ENCODE results near the gene DDRGK1. TPM values are rescaled to one million over a fixed set of nuclear protein-coding genes. Genes with fewer than 3 reads are reported as not detected.

The DDRGK1 gene
- total and polyA plus RNA-seq, 9 donors: 25.5 to 34.0 (median 31.0) TPM

- Histone ChIP-seq H3K4me3 (ENCODE audit: low read length) (no peak overlapping the region), H3K9me3 (replicated peaks; ENCODE audit: control insufficient read depth, low read depth, low read length) (no peaks in the 10 kb centered on the region), H3K4me1 (ENCODE audit: control insufficient read depth, insufficient read depth, low read length) (peaks cover 23% of the 10 kb centered on the region), H3K27me3 (ENCODE audit: control insufficient read depth, insufficient read depth, low read length) (peaks cover 69% of the 10 kb centered on the region), H3K27ac (ENCODE audit: low read length) (no peak overlapping the region), H3K36me3 (ENCODE audit: control insufficient read depth, insufficient read depth, low read length) (no peaks in the 10 kb centered on the region)
- DNase-seq: no peak
- WGBS (ENCODE audit: insufficient coverage): 40% methylated on average over 20 of the region's 25 CpGs
These were observed 32.8 kb upstream of the DDRGK1 start for GRCh38 chr20:3237011-3237957.

DNA sequence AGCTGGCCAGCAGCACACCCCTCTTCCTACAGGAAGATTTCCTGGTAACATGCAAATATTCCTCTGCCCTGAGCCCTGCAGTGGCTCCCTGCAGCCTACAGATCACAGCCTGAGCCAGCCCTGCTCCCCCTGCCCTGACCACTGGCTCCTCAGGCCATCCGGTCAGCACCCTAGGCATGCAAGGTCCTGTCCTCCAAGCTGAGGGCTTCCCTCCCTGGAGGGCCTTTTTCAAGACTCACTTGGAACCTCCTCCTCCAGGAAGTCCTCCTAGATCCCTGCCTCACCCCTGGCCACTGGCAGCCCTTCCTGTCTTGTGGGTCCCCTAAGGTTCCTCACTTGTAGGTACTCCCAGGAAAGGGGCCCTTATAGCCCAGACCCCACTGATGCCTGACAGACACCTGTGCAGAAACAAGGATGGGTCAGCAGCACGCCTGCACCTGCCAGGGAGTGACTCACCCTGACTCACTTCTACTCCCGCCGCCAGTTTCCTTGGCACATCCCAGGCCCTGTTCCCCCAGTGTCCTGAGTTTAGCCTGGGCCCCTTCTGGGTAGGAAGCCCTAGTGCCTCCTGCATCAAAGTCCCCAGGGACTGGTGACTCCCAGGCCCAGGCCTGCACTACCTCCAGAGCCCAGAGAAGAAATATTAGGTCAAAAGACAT, 31.3 kb upstream of the DDRGK1 start:
- no peaks in the 10 kb centered on the region for H3K9me3 ChIP-seq (replicated peaks; ENCODE audit: control insufficient read depth, low read depth, low read length)
- H3K4me1 ChIP-seq (ENCODE audit: control insufficient read depth, insufficient read depth, low read length): peaks cover 23% of the 10 kb centered on the region
- H3K36me3 ChIP-seq (ENCODE audit: control insufficient read depth, insufficient read depth, low read length): no peaks in the 10 kb centered on the region
- H3K27ac ChIP-seq (ENCODE audit: low read length): no peak overlapping the region
- 83% methylated on average over 2 of the region's 4 CpGs for WGBS (ENCODE audit: insufficient coverage)
- H3K4me3 ChIP-seq (ENCODE audit: low read length): no peak overlapping the region
- DNase-seq: no peak
- peaks cover 54% of the 10 kb centered on the region for H3K27me3 ChIP-seq (ENCODE audit: control insufficient read depth, insufficient read depth, low read length)

DNA sequence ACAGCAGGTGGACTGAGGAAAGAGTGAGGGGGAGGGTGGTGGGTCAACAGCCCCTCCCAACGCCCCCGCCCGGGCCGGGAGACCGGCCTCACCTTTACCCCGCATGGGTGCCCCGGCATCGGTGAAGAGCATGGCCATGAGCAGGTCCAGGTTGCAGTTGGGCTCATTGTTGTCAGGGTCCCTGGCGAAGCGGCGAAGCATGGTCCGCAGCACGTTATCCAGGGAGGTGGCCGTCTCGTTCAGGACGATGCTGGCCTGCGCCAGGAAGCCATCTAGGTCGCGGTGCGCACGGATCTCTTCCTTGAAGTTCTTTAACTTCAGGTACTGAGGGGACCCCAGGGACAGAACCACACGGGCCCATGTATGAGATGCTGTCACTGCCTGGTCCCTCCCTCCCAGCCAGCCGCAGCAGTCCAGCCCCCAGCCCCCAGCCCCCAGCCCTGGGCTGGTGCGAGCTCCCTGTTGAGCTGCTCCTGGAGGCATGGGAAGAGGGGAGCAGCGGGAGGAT, 29.6 kb upstream of the DDRGK1 start:
- Histone ChIP-seq H3K27me3 (ENCODE audit: control insufficient read depth, insufficient read depth, low read length) (peaks cover 37% of the 10 kb centered on the region), H3K9me3 (replicated peaks; ENCODE audit: control insufficient read depth, low read depth, low read length) (no peaks in the 10 kb centered on the region), H3K27ac (ENCODE audit: low read length) (no peak overlapping the region), H3K4me3 (ENCODE audit: low read length) (no peak overlapping the region), H3K4me1 (ENCODE audit: control insufficient read depth, insufficient read depth, low read length) (peaks cover 11% of the 10 kb centered on the region), H3K36me3 (ENCODE audit: control insufficient read depth, insufficient read depth, low read length) (no peaks in the 10 kb centered on the region)
- WGBS (ENCODE audit: insufficient coverage): 90% methylated on average over 22 of the region's 25 CpGs
- no peak for DNase-seq

- no peak overlapping the region for H3K4me3 ChIP-seq (ENCODE audit: low read length)
- H3K27me3 ChIP-seq (ENCODE audit: control insufficient read depth, insufficient read depth, low read length): peaks cover 32% of the 10 kb centered on the region
- DNase-seq: no peak
- no peak overlapping the region for H3K27ac ChIP-seq (ENCODE audit: low read length)
- H3K4me1 ChIP-seq (ENCODE audit: control insufficient read depth, insufficient read depth, low read length): peaks cover 8% of the 10 kb centered on the region
- WGBS (ENCODE audit: insufficient coverage): 79% methylated on average over 28 of the region's 32 CpGs
- no peaks in the 10 kb centered on the region for H3K9me3 ChIP-seq (replicated peaks; ENCODE audit: control insufficient read depth, low read depth, low read length)
- H3K36me3 ChIP-seq (ENCODE audit: control insufficient read depth, insufficient read depth, low read length): no peaks in the 10 kb centered on the region
These were observed 28.9 kb upstream of the DDRGK1 start for GRCh38 chr20:3233131-3233990.

GRCh38 chr20:3231889-3232588, 27.6 kb upstream of the DDRGK1 start:
- no peaks in the 10 kb centered on the region for H3K4me1 ChIP-seq (ENCODE audit: control insufficient read depth, insufficient read depth, low read length)
- peaks cover 19% of the 10 kb centered on the region for H3K27me3 ChIP-seq (ENCODE audit: control insufficient read depth, insufficient read depth, low read length)
- no peaks in the 10 kb centered on the region for H3K9me3 ChIP-seq (replicated peaks; ENCODE audit: control insufficient read depth, low read depth, low read length)
- no peak for DNase-seq
- no peak overlapping the region for H3K4me3 ChIP-seq (ENCODE audit: low read length)
- H3K36me3 ChIP-seq (ENCODE audit: control insufficient read depth, insufficient read depth, low read length): peaks cover 5% of the 10 kb centered on the region
- no peak overlapping the region for H3K27ac ChIP-seq (ENCODE audit: low read length)
- WGBS (ENCODE audit: insufficient coverage): 79% methylated on average over 12 of the region's 15 CpGs

DNA sequence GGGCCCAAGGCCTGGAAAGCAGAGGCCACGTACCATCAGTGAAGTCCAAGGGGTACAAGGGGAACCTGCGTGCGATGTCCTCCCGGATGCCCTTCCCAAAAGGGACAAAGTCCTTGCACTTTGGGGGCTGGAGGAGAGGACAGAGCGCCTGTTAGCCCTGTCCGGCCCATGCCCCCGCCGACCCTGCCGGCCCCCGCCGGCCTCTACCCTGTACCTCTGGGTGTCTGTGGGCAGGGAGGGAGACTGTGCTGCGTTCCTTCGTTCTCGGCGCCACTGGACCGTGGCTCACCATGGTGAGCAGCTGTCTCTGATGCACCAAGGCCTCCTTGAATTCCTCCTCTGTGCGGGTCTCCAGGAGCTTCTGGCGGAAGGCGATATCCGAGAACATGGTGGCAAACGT, 26.6 kb upstream of the DDRGK1 start:
- no peaks in the 10 kb centered on the region for H3K9me3 ChIP-seq (replicated peaks; ENCODE audit: control insufficient read depth, low read depth, low read length)
- H3K27me3 ChIP-seq (ENCODE audit: control insufficient read depth, insufficient read depth, low read length): peaks cover 11% of the 10 kb centered on the region
- WGBS (ENCODE audit: insufficient coverage): 91% methylated on average over 18 of the region's 21 CpGs
- DNase-seq: no peak
- no peaks in the 10 kb centered on the region for H3K4me1 ChIP-seq (ENCODE audit: control insufficient read depth, insufficient read depth, low read length)
- peaks cover 6% of the 10 kb centered on the region for H3K36me3 ChIP-seq (ENCODE audit: control insufficient read depth, insufficient read depth, low read length)
- no peak overlapping the region for H3K27ac ChIP-seq (ENCODE audit: low read length)
- H3K4me3 ChIP-seq (ENCODE audit: low read length): no peak overlapping the region

DNA sequence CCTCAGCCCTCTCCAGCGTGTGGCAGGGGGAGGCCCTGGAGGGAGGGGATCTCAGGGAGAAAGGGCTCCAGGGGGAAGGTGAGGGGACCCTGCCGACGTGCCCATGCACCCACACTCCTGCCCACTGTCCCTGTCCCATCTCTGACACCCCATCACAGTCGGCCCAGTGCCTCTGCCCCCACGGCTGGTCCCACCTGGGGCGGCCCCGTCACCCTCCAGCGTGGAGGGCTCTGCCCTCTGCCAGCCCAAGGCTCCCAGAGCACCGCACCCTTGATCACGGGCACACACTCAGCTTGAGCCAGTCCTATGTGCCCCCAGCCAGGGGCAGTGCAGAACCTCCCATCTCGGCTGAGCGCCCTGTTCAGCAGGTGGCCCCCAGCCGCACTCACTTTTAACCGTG, 25.3 kb upstream of the DDRGK1 start:
- 91% methylated on average over 11 of the region's 14 CpGs for WGBS (ENCODE audit: insufficient coverage)
- Histone ChIP-seq H3K9me3 (replicated peaks; ENCODE audit: control insufficient read depth, low read depth, low read length) (no peaks in the 10 kb centered on the region), H3K4me1 (ENCODE audit: control insufficient read depth, insufficient read depth, low read length) (no peaks in the 10 kb centered on the region)

DNA sequence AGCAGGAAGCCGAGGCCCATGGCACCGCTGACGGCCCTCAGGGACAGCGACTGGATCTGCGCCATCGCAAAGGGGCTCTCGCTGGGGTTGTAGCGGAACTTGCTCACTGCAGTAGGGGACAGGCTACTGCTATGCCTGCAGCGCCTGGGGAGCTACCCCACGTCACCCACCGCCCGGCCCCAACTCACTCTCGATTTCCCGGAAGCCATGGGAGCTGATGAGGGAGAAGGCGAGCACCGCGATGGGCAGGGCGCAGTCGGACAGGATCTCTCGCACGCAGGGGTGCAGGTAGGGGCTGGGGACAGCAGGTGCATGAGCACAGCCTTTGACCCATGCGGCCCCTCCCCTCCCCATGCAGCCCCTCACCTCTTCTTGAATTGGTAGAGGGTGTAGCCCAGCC, 24.7 kb upstream of the DDRGK1 start:
- 89% methylated on average over 17 of the region's 22 CpGs for WGBS (ENCODE audit: insufficient coverage)
- no peaks in the 10 kb centered on the region for H3K4me1 ChIP-seq (ENCODE audit: control insufficient read depth, insufficient read depth, low read length)
- no peak overlapping the region for H3K27ac ChIP-seq (ENCODE audit: low read length)
- H3K4me3 ChIP-seq (ENCODE audit: low read length): no peak overlapping the region
- H3K9me3 ChIP-seq (replicated peaks; ENCODE audit: control insufficient read depth, low read depth, low read length): no peaks in the 10 kb centered on the region
- no peaks in the 10 kb centered on the region for H3K27me3 ChIP-seq (ENCODE audit: control insufficient read depth, insufficient read depth, low read length)
- DNase-seq: no peak
- peaks cover 15% of the 10 kb centered on the region for H3K36me3 ChIP-seq (ENCODE audit: control insufficient read depth, insufficient read depth, low read length)

More for the DNA sequence above, 25.3 kb upstream of the DDRGK1 start:
- Histone ChIP-seq H3K4me3 (ENCODE audit: low read length) (no peak overlapping the region), H3K27me3 (ENCODE audit: control insufficient read depth, insufficient read depth, low read length) (no peaks in the 10 kb centered on the region), H3K36me3 (ENCODE audit: control insufficient read depth, insufficient read depth, low read length) (peaks cover 9% of the 10 kb centered on the region), H3K27ac (ENCODE audit: low read length) (no peak overlapping the region)
- DNase-seq: no peak

DNA sequence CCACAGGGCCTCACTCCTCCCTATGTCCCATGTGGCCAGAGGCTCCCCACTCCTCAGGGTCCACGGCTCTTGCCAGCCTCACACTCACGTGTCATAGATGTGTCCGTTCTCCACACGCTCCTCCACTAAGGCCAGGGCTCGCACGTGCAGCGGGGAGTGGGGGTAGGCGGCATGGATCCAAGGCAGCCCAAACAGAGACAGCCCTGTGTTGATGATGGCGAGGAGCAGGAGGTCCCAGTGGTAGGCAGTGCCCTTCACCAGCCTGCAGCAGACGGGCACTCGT, 24.2 kb upstream of the DDRGK1 start:
- H3K27ac ChIP-seq (ENCODE audit: low read length): no peak overlapping the region
- H3K27me3 ChIP-seq (ENCODE audit: control insufficient read depth, insufficient read depth, low read length): no peaks in the 10 kb centered on the region
- peaks cover 20% of the 10 kb centered on the region for H3K36me3 ChIP-seq (ENCODE audit: control insufficient read depth, insufficient read depth, low read length)
- peaks cover 2% of the 10 kb centered on the region for H3K4me1 ChIP-seq (ENCODE audit: control insufficient read depth, insufficient read depth, low read length)
- no peaks in the 10 kb centered on the region for H3K9me3 ChIP-seq (replicated peaks; ENCODE audit: control insufficient read depth, low read depth, low read length)
- no peak overlapping the region for H3K4me3 ChIP-seq (ENCODE audit: low read length)
- DNase-seq: no peak
- 76% methylated on average over 3 of the region's 11 CpGs for WGBS (ENCODE audit: insufficient coverage)
